Panc1 (cell line): ENCODE data around the gene CHRM4. TPM values are rescaled to one million over a fixed set of nuclear protein-coding genes. Genes with fewer than 3 reads are reported as not detected.

Experiments
- ATAC-seq: fragments of 200-7000 bp; cut with Tn5 transposase; 2 replicates; pipeline ENCODE4 v1.9.1; 2020; ENCODE audit warnings: mild to moderate bottlenecking, moderate library complexity
- BruUV-seq: library from RNA; stranded (reverse); fragments of 400-500 nt; replicated peaks from 2 replicates; lab custom pipeline; 2021; lab: Mats Ljungman, UMichigan
- CTCF ChIA-PET: fragments of 300-600 bp; sonication (Branson Sonifier 250); formaldehyde crosslinking; loops from one replicate; lab custom pipeline; 2022; ENCODE audit warnings: antibody characterized with exemption; lab: Charles Lee
- POLR2A ChIA-PET: fragments of 300-600 bp; sonication (Branson Sonifier 250); formaldehyde crosslinking; loops from one replicate; lab custom pipeline; 2022; ENCODE audit warnings: antibody characterized with exemption; lab: Charles Lee
- DNase-seq: peaks from one replicate; pipeline ENCODE4 v3.0.0-alpha.2; 2010; ENCODE audit warnings: low read depth, low spot score
- H3K27ac ChIP-seq: 2 replicates; pipeline ENCODE4 v1.5.1; 2011; ENCODE audit warnings: mild to moderate bottlenecking, low read length, inconsistent platforms
- H3K27me3 ChIP-seq: fragments of 200-500 bp; sonication (Bioruptor generic); 2 replicates; pipeline ENCODE4 v1.6.0; 2014; ENCODE audit warnings: low read length, inconsistent platforms; ENCODE audit not compliant: control insufficient read depth, insufficient read depth
- H3K36me3 ChIP-seq: fragments of 200-500 bp; sonication (Bioruptor generic); 2 replicates; pipeline ENCODE4 v1.5.1; 2014; ENCODE audit warnings: inconsistent platforms, mild to moderate bottlenecking, low read length, moderate library complexity; ENCODE audit not compliant: control insufficient read depth, insufficient read depth
- H3K4me1 ChIP-seq: 2 replicates; pipeline ENCODE4 v1.5.1; 2011; ENCODE audit warnings: inconsistent platforms, mild to moderate bottlenecking, low read length, moderate library complexity; ENCODE audit not compliant: control insufficient read depth, insufficient read depth
- H3K4me3 ChIP-seq, 2 experiments: 2 replicates each; pipeline ENCODE4 v1.5.1; 2011 to 2012; ENCODE audit warnings: low read depth in 2 of 2, low read length in 2 of 2, mild to moderate bottlenecking in 2 of 2, inconsistent platforms in 1 of 2, moderate library complexity in 1 of 2
- H3K9me3 ChIP-seq: fragments of 200-500 bp; sonication (Bioruptor generic); 2 replicates; pipeline ENCODE4 v1.5.1; 2014; ENCODE audit warnings: low read depth, mild to moderate bottlenecking, inconsistent platforms, low read length, moderate library complexity; ENCODE audit not compliant: control insufficient read depth, insufficient read depth
- POLR2AphosphoS5 ChIP-seq: IDR thresholded peaks from 2 replicates; pipeline ENCODE4 v1.6.1; 2012; ENCODE audit warnings: mild to moderate bottlenecking, low read depth, low read length, moderate library complexity
- SIN3A ChIP-seq: IDR thresholded peaks from 2 replicates; pipeline ENCODE4 v1.6.1; 2012; ENCODE audit warnings: low read depth, mild to moderate bottlenecking, low read length, moderate library complexity, borderline replicate concordance; ENCODE audit not compliant: insufficient read depth
- TCF7L2 ChIP-seq: IDR thresholded peaks from 2 replicates; pipeline ENCODE4 v1.6.1; 2011; ENCODE audit warnings: mild to moderate bottlenecking, low read depth, low read length, inconsistent platforms
- in situ Hi-C: cut with HindIII; loops from 2 replicates; pipeline ENCODE4 v1.10.0; 2016; ENCODE audit warnings: low sequenced_read_pairs, low pct_unique_long_range_greater_than_20kb
- intact Hi-C: fragments of 100-400 bp; cut with micrococcal nuclease; formaldehyde crosslinking; loops from one replicate; pipeline ENCODE4 v1.10.0; 2022; ENCODE audit not compliant: unreplicated experiment
- total RNA-seq: library from RNA; stranded (reverse); gene quantifications from one replicate; pipeline ENCODE4 v1.2.1, GENCODE V29; 2021; ENCODE audit not compliant: unreplicated experiment
- TF ChIP-seq, protein P1 (sequence below): fragments of 450-650 bp; IDR thresholded peaks from 2 replicates; pipeline ENCODE4 v1.5.1; 2017; ENCODE audit warnings: mild to moderate bottlenecking
- TF ChIP-seq, protein P2 (sequence below), 2 experiments: IDR thresholded peaks; 2 replicates each; pipeline ENCODE4 v1.6.1; 2011 to 2012; ENCODE audit warnings: low read depth in 2 of 2, control low read depth in 1 of 2, low read length in 1 of 2, mild to moderate bottlenecking in 1 of 2, moderate library complexity in 1 of 2; ENCODE audit not compliant: insufficient read depth in 1 of 2

CHRM4 gene
- total RNA-seq, 1 experiment from 2014 or later: 3.1 TPM

DNA sequence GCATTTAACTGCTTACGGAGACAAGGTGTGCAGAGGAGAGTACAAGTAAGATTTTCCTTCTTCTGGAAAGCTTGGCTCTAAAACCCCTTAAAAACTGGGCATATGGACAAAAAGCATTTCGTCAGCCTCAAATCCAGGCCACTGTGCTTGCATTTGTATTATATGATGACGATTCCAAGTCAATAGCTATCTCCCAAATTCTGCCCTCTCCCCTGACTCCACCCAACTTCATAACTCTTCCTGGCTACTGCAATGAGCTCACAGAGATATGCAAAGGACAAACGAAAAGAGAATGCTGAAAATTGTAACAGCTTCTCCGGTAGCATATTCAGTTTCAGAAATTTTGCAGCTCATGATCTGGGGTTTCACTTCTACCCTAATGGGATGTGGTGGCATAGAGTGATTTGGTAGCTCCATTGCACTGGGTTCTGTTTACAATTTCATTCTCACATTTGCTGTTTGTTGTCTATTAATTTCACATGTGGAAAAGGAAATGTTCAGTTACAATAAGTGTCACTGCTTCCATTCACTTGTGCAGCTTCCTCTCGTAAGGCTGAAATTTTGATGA, 45.6 kb upstream of the CHRM4 start:
- in situ Hi-C loops: no loop called here
- CTCF ChIA-PET: no interaction called here

DNA sequence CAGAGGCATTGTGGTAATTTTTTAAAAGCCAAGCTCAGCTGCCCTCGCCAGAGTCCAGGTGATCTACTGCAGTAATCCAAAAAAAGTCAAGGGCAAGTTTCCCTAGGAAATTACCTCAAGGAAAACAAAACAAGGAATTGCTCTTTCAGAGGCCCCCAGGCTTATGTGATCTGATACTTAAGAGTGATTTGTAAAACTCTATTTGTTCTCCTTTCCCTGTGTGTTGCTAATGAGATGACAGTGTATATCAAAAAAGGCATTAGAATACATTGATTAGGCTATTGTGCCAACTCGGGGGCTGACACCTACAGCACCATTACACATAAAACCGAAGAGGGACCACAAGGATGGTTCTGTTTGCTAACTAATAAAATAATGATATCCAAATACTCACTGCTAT, 44.5 kb upstream of the CHRM4 start:
- intact Hi-C loops (no loop called here), in situ Hi-C loops (no loop called here)
- H3K9me3 ChIP-seq: no peaks in the 10 kb centered on the region
- BruUV-seq: no TSS peak
- DNase-seq (no peak), ATAC-seq (no peak)
- no peaks in the 10 kb centered on the region for H3K27me3 ChIP-seq
- H3K36me3 ChIP-seq: peaks cover 7% of the 10 kb centered on the region; the same call in 1 of the 2 replicates
- CTCF ChIA-PET: no interaction called here
- no peak overlapping the region for H3K27ac ChIP-seq
- POLR2A ChIA-PET: interaction anchor here (0.5 kb wide), 1 partner anchor 176 kb away, joined by 3 read pairs; no protein-coding TSS in a partner anchor
- no peaks in the 10 kb centered on the region for H3K4me1 ChIP-seq
- TF ChIP-seq, protein P1, sequence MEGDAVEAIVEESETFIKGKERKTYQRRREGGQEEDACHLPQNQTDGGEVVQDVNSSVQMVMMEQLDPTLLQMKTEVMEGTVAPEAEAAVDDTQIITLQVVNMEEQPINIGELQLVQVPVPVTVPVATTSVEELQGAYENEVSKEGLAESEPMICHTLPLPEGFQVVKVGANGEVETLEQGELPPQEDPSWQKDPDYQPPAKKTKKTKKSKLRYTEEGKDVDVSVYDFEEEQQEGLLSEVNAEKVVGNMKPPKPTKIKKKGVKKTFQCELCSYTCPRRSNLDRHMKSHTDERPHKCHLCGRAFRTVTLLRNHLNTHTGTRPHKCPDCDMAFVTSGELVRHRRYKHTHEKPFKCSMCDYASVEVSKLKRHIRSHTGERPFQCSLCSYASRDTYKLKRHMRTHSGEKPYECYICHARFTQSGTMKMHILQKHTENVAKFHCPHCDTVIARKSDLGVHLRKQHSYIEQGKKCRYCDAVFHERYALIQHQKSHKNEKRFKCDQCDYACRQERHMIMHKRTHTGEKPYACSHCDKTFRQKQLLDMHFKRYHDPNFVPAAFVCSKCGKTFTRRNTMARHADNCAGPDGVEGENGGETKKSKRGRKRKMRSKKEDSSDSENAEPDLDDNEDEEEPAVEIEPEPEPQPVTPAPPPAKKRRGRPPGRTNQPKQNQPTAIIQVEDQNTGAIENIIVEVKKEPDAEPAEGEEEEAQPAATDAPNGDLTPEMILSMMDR: no peak
- no peak for TF ChIP-seq TCF7L2
- TF ChIP-seq SIN3A: no peak
- no peak for TF ChIP-seq POLR2AphosphoS5
- TF ChIP-seq, protein P2, sequence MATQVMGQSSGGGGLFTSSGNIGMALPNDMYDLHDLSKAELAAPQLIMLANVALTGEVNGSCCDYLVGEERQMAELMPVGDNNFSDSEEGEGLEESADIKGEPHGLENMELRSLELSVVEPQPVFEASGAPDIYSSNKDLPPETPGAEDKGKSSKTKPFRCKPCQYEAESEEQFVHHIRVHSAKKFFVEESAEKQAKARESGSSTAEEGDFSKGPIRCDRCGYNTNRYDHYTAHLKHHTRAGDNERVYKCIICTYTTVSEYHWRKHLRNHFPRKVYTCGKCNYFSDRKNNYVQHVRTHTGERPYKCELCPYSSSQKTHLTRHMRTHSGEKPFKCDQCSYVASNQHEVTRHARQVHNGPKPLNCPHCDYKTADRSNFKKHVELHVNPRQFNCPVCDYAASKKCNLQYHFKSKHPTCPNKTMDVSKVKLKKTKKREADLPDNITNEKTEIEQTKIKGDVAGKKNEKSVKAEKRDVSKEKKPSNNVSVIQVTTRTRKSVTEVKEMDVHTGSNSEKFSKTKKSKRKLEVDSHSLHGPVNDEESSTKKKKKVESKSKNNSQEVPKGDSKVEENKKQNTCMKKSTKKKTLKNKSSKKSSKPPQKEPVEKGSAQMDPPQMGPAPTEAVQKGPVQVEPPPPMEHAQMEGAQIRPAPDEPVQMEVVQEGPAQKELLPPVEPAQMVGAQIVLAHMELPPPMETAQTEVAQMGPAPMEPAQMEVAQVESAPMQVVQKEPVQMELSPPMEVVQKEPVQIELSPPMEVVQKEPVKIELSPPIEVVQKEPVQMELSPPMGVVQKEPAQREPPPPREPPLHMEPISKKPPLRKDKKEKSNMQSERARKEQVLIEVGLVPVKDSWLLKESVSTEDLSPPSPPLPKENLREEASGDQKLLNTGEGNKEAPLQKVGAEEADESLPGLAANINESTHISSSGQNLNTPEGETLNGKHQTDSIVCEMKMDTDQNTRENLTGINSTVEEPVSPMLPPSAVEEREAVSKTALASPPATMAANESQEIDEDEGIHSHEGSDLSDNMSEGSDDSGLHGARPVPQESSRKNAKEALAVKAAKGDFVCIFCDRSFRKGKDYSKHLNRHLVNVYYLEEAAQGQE (IDR thresholded peaks at IDR 0.05; ENCODE audit: insufficient read depth in 1 of 2, low read depth in 2 of 2, low read length in 1 of 2): no peak
- H3K4me3 ChIP-seq: no peak overlapping the region

More for the DNA sequence above, 45.6 kb upstream of the CHRM4 start:
- ATAC-seq: no peak
- POLR2A ChIA-PET: no interaction called here
- DNase-seq: no peak
- no peaks in the 10 kb centered on the region for H3K27me3 ChIP-seq
- H3K27ac ChIP-seq: no peak overlapping the region
- no TSS peak for BruUV-seq
- H3K9me3 ChIP-seq: no peaks in the 10 kb centered on the region
- no peaks in the 10 kb centered on the region for H3K4me1 ChIP-seq
- TF ChIP-seq SIN3A (no peak), TCF7L2 (no peak), POLR2AphosphoS5 (no peak)
- TF ChIP-seq, protein P2 (IDR thresholded peaks at IDR 0.05; ENCODE audit: insufficient read depth in 1 of 2, low read depth in 2 of 2, low read length in 1 of 2): no peak
- TF ChIP-seq, protein P1: no peak
- peaks cover 7% of the 10 kb centered on the region; the same call in 1 of the 2 replicates for H3K36me3 ChIP-seq
- no peak overlapping the region for H3K4me3 ChIP-seq
- intact Hi-C loops: no loop called here
